HG03521 (cell line): ENCODE data around the gene ATP11B.
"Not testable (repeated sequence)": the region's sequence is repeated elsewhere in the genome, so short reads cannot be mapped to it uniquely, and the experiment has no call there.

Source experiments
- ATAC-seq: cut with Tn5 transposase; IDR thresholded peaks from one replicate; pipeline ENCODE4 v1.9.1; 2021; ENCODE audit warnings: mild to moderate bottlenecking, moderate library complexity; ENCODE audit not compliant: unreplicated experiment

Gene ATP11B

GRCh38 chr3:182824957-182825356 is 31.7 kb downstream of the ATP11B start:
- no peak for ATAC-seq

- no peak for ATAC-seq
These were observed 36.6 kb downstream of the ATP11B start for GRCh38 chr3:182829761-182830405.

GRCh38 chr3:182837855-182838454 is 44.7 kb downstream of the ATP11B start:
- ATAC-seq, result no peak

- no peak for ATAC-seq
These were observed 50.2 kb downstream of the ATP11B start for GRCh38 chr3:182843478-182843877.

- no peak for ATAC-seq
These were observed 55.6 kb downstream of the ATP11B start for GRCh38 chr3:182848906-182849305.

GRCh38 chr3:182855076-182855475 is 61.8 kb downstream of the ATP11B start:
- ATAC-seq, result no peak

- no peak for ATAC-seq
These were observed 68.0 kb downstream of the ATP11B start for GRCh38 chr3:182861348-182861747.

- ATAC-seq, result no peak
These were observed 69.0 kb downstream of the ATP11B start for GRCh38 chr3:182862159-182862860.

GRCh38 chr3:182869059-182869458 is 75.8 kb downstream of the ATP11B start:
- ATAC-seq, result no peak

GRCh38 chr3:182870917-182871316 is 77.6 kb downstream of the ATP11B start:
- not testable (repeated sequence) for ATAC-seq

- ATAC-seq, result no peak
These were observed 85.8 kb downstream of the ATP11B start for GRCh38 chr3:182879031-182879611.

GRCh38 chr3:182886497-182886896 is 93.2 kb downstream of the ATP11B start:
- ATAC-seq, result no peak

GRCh38 chr3:182889948-182890629 is 96.8 kb downstream of the ATP11B start:
- ATAC-seq, result no peak

- ATAC-seq, result no peak
These were observed 98.1 kb downstream of the ATP11B start for GRCh38 chr3:182891364-182891763.

- ATAC-seq, result no peak
These were observed 98.9 kb downstream of the ATP11B start for GRCh38 chr3:182892226-182892625.

- no peak for ATAC-seq
These were observed 102.3 kb downstream of the ATP11B start for GRCh38 chr3:182895513-182896112.

- ATAC-seq, result no peak
These were observed 103.2 kb downstream of the ATP11B start for GRCh38 chr3:182896553-182896952.

- ATAC-seq, result no peak
These were observed 108.9 kb downstream of the ATP11B start for GRCh38 chr3:182902236-182902635.

- no peak for ATAC-seq
These were observed 110.9 kb downstream of the ATP11B start for GRCh38 chr3:182904164-182904563.

GRCh38 chr3:182905623-182906022 is 112.3 kb downstream of the ATP11B start:
- ATAC-seq, result no peak

- ATAC-seq, result no peak
These were observed 112.7 kb downstream of the ATP11B start for GRCh38 chr3:182906036-182906435.
